Embryonic facial prominence (tissue), 1 donor: ENCODE measurements around the gene UBA7.
"Not testable (repeated sequence)": the region's sequence is repeated elsewhere in the genome, so short reads cannot be mapped to it uniquely, and the experiment has no call there.

Experiments used
- DNase-seq: peaks from one replicate; pipeline ENCODE4 v3.0.0-alpha.2; 2016; ENCODE audit errors: extremely low spot score

UBA7 gene

GRCh38 chr3:49813497-49814174 is at the start of gene UBA7:
TSS of gene UBA7 (minus strand) at chr3:49813953. CDS start at chr3:49813787, 166 bp downstream.
- DNase-seq = no peak

GRCh38 chr3:49859576-49860305 is 46.0 kb upstream of the UBA7 start:
- DNase-seq = no peak

- DNase-seq = peak; percentile 83
Measured at GRCh38 chr3:49856181-49857005, 42.6 kb upstream of the UBA7 start, which contains the start of gene TRAIP. TSS of gene TRAIP (minus strand) at chr3:49856564. CDS start at chr3:49856453, 111 bp downstream.

- no peak for DNase-seq
Measured at GRCh38 chr3:49855662-49856061, 41.9 kb upstream of the UBA7 start.

- DNase-seq = no peak
Measured at GRCh38 chr3:49845694-49846093, 31.9 kb upstream of the UBA7 start.

- no peak for DNase-seq
Measured at GRCh38 chr3:49844464-49845183, 30.9 kb upstream of the UBA7 start.

GRCh38 chr3:49842843-49843517 is 29.2 kb upstream of the UBA7 start:
- DNase-seq = no peak

- no peak for DNase-seq
Measured at GRCh38 chr3:49841806-49842205, 28.1 kb upstream of the UBA7 start.

GRCh38 chr3:49841126-49841696 is 27.5 kb upstream of the UBA7 start:
- no peak for DNase-seq

GRCh38 chr3:49840388-49840787 is 26.6 kb upstream of the UBA7 start:
- DNase-seq = no peak

GRCh38 chr3:49839193-49839809 is 25.5 kb upstream of the UBA7 start:
- peak; percentile 55 for DNase-seq

GRCh38 chr3:49831341-49831740 is 17.6 kb upstream of the UBA7 start:
- DNase-seq = no peak

- no peak for DNase-seq
Measured at GRCh38 chr3:49826016-49826415, 12.3 kb upstream of the UBA7 start.

GRCh38 chr3:49823131-49823530 is 9.4 kb upstream of the UBA7 start:
- not testable (repeated sequence) for DNase-seq

GRCh38 chr3:49812916-49813496 is 747 bp downstream of the UBA7 start:
- no peak for DNase-seq

- no peak for DNase-seq
Measured at GRCh38 chr3:49807431-49808114, 6.2 kb downstream of the UBA7 start.

GRCh38 chr3:49806850-49807249 is 6.9 kb downstream of the UBA7 start:
- DNase-seq = no peak

GRCh38 chr3:49805897-49806701 is 7.7 kb downstream of the UBA7 start:
- peak; percentile 70 for DNase-seq
